ENCODE results near the gene RPTOR.

Gene RPTOR

GRCh38 chr17:80637048-80637781 is 92.6 kb downstream of the RPTOR start:
- DNase-seq (ENCODE audit: low read depth in 4 of 4, low spot score in 1 of 4), result no peak

GRCh38 chr17:80639658-80640057 is 95.0 kb downstream of the RPTOR start:
- no peak for DNase-seq (ENCODE audit: low read depth in 4 of 4, low spot score in 1 of 4)

GRCh38 chr17:80640366-80641084 is 95.9 kb downstream of the RPTOR start:
- DNase-seq (ENCODE audit: low read depth in 4 of 4, low spot score in 1 of 4), result no peak

GRCh38 chr17:80643326-80644099 is 98.9 kb downstream of the RPTOR start:
- DNase-seq (ENCODE audit: low read depth in 4 of 4, low spot score in 1 of 4), result no peak

- no peak for DNase-seq (ENCODE audit: low read depth in 4 of 4, low spot score in 1 of 4)
Observed at GRCh38 chr17:80644536-80644935, 99.9 kb downstream of the RPTOR start.

- DNase-seq (ENCODE audit: low read depth in 4 of 4, low spot score in 1 of 4), result no peak
Observed at GRCh38 chr17:80645706-80646325, 101.2 kb downstream of the RPTOR start.

GRCh38 chr17:80646328-80646727 is 101.7 kb downstream of the RPTOR start:
- DNase-seq (ENCODE audit: low read depth in 4 of 4, low spot score in 1 of 4), result no peak

- no peak for DNase-seq (ENCODE audit: low read depth in 4 of 4, low spot score in 1 of 4)
Observed at GRCh38 chr17:80647746-80648145, 103.1 kb downstream of the RPTOR start.

- no peak for DNase-seq (ENCODE audit: low read depth in 4 of 4, low spot score in 1 of 4)
Observed at GRCh38 chr17:80649200-80649644, 104.6 kb downstream of the RPTOR start.

GRCh38 chr17:80649672-80650330 is 105.2 kb downstream of the RPTOR start:
- peak; percentile 45 to 83 (median 61) for DNase-seq (ENCODE audit: low read depth in 4 of 4, low spot score in 1 of 4)

- DNase-seq (ENCODE audit: low read depth in 4 of 4, low spot score in 1 of 4), result no peak
Observed at GRCh38 chr17:80650331-80650672, 105.7 kb downstream of the RPTOR start.

- DNase-seq (ENCODE audit: low read depth in 4 of 4, low spot score in 1 of 4), result no peak
Observed at GRCh38 chr17:80650751-80651518, 106.3 kb downstream of the RPTOR start.

- no peak for DNase-seq (ENCODE audit: low read depth in 4 of 4, low spot score in 1 of 4)
Observed at GRCh38 chr17:80652756-80653330, 108.2 kb downstream of the RPTOR start.

- DNase-seq (ENCODE audit: low read depth in 4 of 4, low spot score in 1 of 4), result no peak
Observed at GRCh38 chr17:80653856-80654255, 109.2 kb downstream of the RPTOR start.

- DNase-seq (ENCODE audit: low read depth in 4 of 4, low spot score in 1 of 4), result no peak
Observed at GRCh38 chr17:80655608-80656007, 111.0 kb downstream of the RPTOR start.

GRCh38 chr17:80656590-80656989 is 112.0 kb downstream of the RPTOR start:
- no peak for DNase-seq (ENCODE audit: low read depth in 4 of 4, low spot score in 1 of 4)

- no peak for DNase-seq (ENCODE audit: low read depth in 4 of 4, low spot score in 1 of 4)
Observed at GRCh38 chr17:80657561-80657960, 112.9 kb downstream of the RPTOR start.

- DNase-seq (ENCODE audit: low read depth in 4 of 4, low spot score in 1 of 4), result no peak
Observed at GRCh38 chr17:80658821-80659220, 114.2 kb downstream of the RPTOR start.

- no peak for DNase-seq (ENCODE audit: low read depth in 4 of 4, low spot score in 1 of 4)
Observed at GRCh38 chr17:80659651-80660050, 115.0 kb downstream of the RPTOR start.

Data from stimulated activated CD4-positive, alpha-beta T cell treated with anti-CD3 and anti-CD28 coated beads, Interleukin-1b, Interleukin-23, amount 100 ng/mL, for 24 hours (primary cell).